ENCODE results near the gene PSENEN. TPM values are rescaled to one million over a fixed set of nuclear protein-coding genes. Genes with fewer than 3 reads are reported as not detected.
A peak's percentile ranks its signal among the peaks of the same experiment; 100 is the strongest.

The PSENEN gene
- total RNA-seq, 8 experiments from 2014 or later, result 56.4 to 142 (median 84.7) TPM

GRCh38 chr19:35780058-35780457 lies 34.6 kb downstream of the PSENEN start:
- 90 to 100% (median 95%) methylated on average over 2 to 6 of the region's 16 CpGs; no CpG with 5 or more reads in 6 of the 10 experiments for WGBS, 10 experiments
- ATAC-seq (replicated peaks in 6 of 8), result no peak
- in situ Hi-C loops (cut with MboI; ENCODE audit: low pct_unique_long_range_greater_than_20kb in 2 of 9, low sequenced_read_pairs in 9 of 9, unreplicated experiment in 9 of 9), result no loop called here
- Histone ChIP-seq H3K27ac (no peak overlapping the region), H3K4me3 (no peak overlapping the region), H3K4me1 (replicated peaks in 1 of 2) (peaks cover 17% of the 10 kb centered on the region in 2 donors)

GRCh38 chr19:35780717-35781116 lies 35.3 kb downstream of the PSENEN start:
- no peak for ATAC-seq (replicated peaks in 6 of 8)
- in situ Hi-C loops (cut with MboI; ENCODE audit: low pct_unique_long_range_greater_than_20kb in 2 of 9, low sequenced_read_pairs in 9 of 9, unreplicated experiment in 9 of 9), result no loop called here
- no CpG with 5 or more reads among the region's 20 CpGs for WGBS, 10 experiments

GRCh38 chr19:35781650-35782049 lies 36.2 kb downstream of the PSENEN start:
- ATAC-seq (replicated peaks in 6 of 8), result no peak
- WGBS, 10 experiments, result 20 to 100% (median 50%) methylated on average over 1 to 2 of the region's 9 CpGs; no CpG with 5 or more reads in 6 of the 10 experiments
- no peak overlapping the region for H3K4me3 ChIP-seq
- no peak overlapping the region for H3K27ac ChIP-seq
- in situ Hi-C loops (cut with MboI; ENCODE audit: low pct_unique_long_range_greater_than_20kb in 2 of 9, low sequenced_read_pairs in 9 of 9, unreplicated experiment in 9 of 9), result no loop called here
- peaks cover 11 to 12% of the 10 kb centered on the region in 2 donors for H3K4me1 ChIP-seq (replicated peaks in 1 of 2)

More at GRCh38 chr19:35780717-35781116, 35.3 kb downstream of the PSENEN start:
- H3K27ac ChIP-seq, result no peak overlapping the region
- H3K4me3 ChIP-seq, result no peak overlapping the region
- peaks cover 17% of the 10 kb centered on the region in 2 donors for H3K4me1 ChIP-seq (replicated peaks in 1 of 2)

DNA sequence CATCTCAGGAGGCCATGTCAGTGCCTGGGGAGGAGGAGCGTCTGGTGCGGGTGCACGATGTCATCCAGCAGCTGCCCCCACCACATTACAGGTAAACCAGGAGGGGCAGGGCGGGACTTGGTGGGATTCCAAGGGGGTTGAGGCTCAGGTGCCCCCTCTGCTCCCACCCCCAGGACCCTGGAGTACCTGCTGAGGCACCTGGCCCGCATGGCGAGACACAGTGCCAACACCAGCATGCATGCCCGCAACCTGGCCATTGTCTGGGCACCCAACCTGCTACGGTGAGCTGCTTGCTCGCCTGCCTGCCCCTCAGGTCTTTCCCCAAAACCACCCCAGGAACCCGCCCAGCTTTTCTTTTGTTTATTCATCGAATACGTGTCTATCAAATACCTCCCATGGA lies 37.1 kb downstream of the PSENEN start:
- H3K4me1 ChIP-seq (replicated peaks in 1 of 2), result peaks cover 2 to 3% of the 10 kb centered on the region in 2 donors
- in situ Hi-C loops (cut with MboI; ENCODE audit: low pct_unique_long_range_greater_than_20kb in 2 of 9, low sequenced_read_pairs in 9 of 9, unreplicated experiment in 9 of 9), result no loop called here
- no peak for ATAC-seq (replicated peaks in 6 of 8)
- no peak overlapping the region for H3K27ac ChIP-seq
- 90 to 100% methylated on average over 2 to 3 of the region's 12 CpGs; no CpG with 5 or more reads in 8 of the 10 experiments for WGBS, 10 experiments
- H3K4me3 ChIP-seq, result no peak overlapping the region

GRCh38 chr19:35783469-35784434 lies 38.3 kb downstream of the PSENEN start:
- Histone ChIP-seq H3K27ac (no peak overlapping the region), H3K4me3 (no peak overlapping the region), H3K4me1 (replicated peaks in 1 of 2) (no peaks in the 10 kb centered on the region)
- in situ Hi-C loops (cut with MboI; ENCODE audit: low pct_unique_long_range_greater_than_20kb in 2 of 9, low sequenced_read_pairs in 9 of 9, unreplicated experiment in 9 of 9), result no loop called here
- peak in 3 of 8 experiments; percentile 19 to 26 (median 20) for ATAC-seq (replicated peaks in 6 of 8)
- 70 to 100% (median 90%) methylated on average over 1 to 8 of the region's 28 CpGs; no CpG with 5 or more reads in 4 of the 10 experiments for WGBS, 10 experiments

DNA sequence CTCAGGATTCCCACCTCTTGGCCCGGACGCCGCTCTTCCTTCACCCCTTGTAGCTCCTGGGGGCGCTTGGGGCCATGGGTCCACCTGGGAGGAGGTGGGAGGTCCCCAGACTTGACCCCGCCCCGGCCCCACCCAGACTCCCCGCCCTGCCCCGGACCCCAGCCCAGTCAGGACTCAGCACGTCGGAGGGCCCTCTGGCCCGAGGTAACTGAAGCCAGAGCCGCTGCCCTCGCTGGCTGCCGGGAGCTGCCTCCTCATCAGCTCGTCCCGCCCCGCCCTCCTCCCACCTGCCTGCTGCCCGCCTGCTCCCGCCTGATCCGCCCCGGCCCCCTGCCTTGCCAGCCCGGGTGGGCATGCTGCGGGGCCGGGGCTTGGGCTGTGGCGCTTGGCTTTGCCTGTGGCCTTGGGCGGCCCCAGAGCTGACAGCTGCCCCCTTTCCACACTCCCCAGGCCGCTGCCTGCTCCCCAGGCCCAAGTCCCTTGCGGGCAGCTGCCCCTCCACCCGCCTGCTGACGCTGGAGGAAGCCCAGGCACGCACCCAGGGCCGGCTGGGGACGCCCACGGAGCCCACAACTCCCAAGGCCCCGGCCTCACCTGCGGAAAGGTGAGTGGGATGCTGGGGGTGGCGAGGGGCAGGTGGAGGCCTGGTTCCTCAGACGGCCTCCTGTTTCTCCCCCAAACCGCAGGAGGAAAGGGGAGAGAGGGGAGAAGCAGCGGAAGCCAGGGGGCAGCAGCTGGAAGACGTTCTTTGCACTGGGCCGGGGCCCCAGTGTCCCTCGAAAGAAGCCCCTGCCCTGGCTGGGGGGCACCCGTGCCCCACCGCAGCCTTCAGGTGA lies 39.3 kb downstream of the PSENEN start:
- Histone ChIP-seq H3K4me1 (replicated peaks in 1 of 2) (no peaks in the 10 kb centered on the region), H3K27ac (no peak overlapping the region), H3K4me3 (no peak overlapping the region)
- ATAC-seq (replicated peaks in 6 of 8), result no peak
- 50 to 100% methylated on average over 1 of the region's 45 CpGs; no CpG with 5 or more reads in 8 of the 10 experiments for WGBS, 10 experiments
- in situ Hi-C loops (cut with MboI; ENCODE audit: low pct_unique_long_range_greater_than_20kb in 2 of 9, low sequenced_read_pairs in 9 of 9, unreplicated experiment in 9 of 9), result no loop called here

DNA sequence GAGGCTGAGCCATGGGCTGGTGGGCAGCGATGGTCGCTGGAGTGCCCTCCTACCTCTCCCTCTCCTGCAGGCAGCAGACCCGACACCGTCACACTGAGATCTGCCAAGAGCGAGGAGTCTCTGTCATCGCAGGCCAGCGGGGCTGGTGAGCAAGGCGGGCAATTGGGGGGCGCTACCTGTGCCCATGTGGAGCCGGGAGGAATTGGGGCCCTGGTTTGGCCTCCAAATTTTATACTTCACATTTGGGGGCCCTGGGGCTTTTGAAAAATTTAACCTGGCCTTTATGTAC lies 39.8 kb downstream of the PSENEN start:
- 57 to 100% (median 87%) methylated on average over 2 to 8 of the region's 10 CpGs; no CpG with 5 or more reads in 5 of the 10 experiments for WGBS, 10 experiments
- in situ Hi-C loops (cut with MboI; ENCODE audit: low pct_unique_long_range_greater_than_20kb in 2 of 9, low sequenced_read_pairs in 9 of 9, unreplicated experiment in 9 of 9), result no loop called here
- H3K4me3 ChIP-seq, result no peak overlapping the region
- H3K4me1 ChIP-seq (replicated peaks in 1 of 2), result no peaks in the 10 kb centered on the region
- H3K27ac ChIP-seq, result no peak overlapping the region
- ATAC-seq (replicated peaks in 6 of 8), result no peak

DNA sequence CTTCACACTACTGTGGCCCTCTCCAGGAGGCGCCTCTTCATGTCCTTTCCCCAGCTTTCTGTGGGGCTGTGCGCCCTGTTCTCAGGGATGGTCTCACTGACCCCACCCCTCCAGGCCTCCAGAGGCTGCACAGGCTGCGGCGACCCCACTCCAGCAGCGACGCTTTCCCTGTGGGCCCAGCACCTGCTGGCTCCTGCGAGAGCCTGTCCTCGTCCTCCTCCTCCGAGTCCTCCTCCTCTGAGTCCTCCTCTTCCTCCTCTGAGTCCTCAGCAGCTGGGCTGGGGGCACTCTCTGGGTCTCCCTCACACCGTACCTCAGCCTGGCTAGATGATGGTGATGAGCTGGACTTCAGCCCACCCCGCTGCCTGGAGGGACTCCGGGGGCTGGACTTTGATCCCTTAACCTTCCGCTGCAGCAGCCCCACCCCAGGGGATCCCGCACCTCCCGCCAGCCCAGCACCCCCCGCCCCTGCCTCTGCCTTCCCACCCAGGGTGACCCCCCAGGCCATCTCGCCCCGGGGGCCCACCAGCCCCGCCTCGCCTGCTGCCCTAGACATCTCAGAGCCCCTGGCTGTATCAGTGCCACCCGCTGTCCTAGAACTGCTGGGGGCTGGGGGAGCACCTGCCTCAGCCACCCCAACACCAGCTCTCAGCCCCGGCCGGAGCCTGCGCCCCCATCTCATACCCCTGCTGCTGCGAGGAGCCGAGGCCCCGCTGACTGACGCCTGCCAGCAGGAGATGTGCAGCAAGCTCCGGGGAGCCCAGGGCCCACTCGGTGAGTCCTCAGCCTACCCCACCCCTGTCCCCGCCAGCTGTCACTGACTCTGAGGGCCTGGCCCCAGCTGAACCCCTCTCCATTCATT lies 41.1 kb downstream of the PSENEN start:
- no peaks in the 10 kb centered on the region for H3K4me1 ChIP-seq (replicated peaks in 1 of 2)
- H3K27ac ChIP-seq, result no peak overlapping the region
- H3K4me3 ChIP-seq, result no peak overlapping the region
- ATAC-seq (replicated peaks in 6 of 8), result no peak
- WGBS, 10 experiments, result 81 to 100% (median 84%) methylated on average over 2 to 9 of the region's 31 CpGs; no CpG with 5 or more reads in 6 of the 10 experiments
- in situ Hi-C loops (cut with MboI; ENCODE audit: low pct_unique_long_range_greater_than_20kb in 2 of 9, low sequenced_read_pairs in 9 of 9, unreplicated experiment in 9 of 9), result no loop called here

GRCh38 chr19:35787227-35787799 lies 41.9 kb downstream of the PSENEN start:
- Histone ChIP-seq H3K4me1 (replicated peaks in 1 of 2) (no peaks in the 10 kb centered on the region), H3K27ac (no peak overlapping the region), H3K4me3 (no peak overlapping the region)
- WGBS, 10 experiments, result no CpG with 5 or more reads among the region's 15 CpGs
- no peak for ATAC-seq (replicated peaks in 6 of 8)
- in situ Hi-C loops (cut with MboI; ENCODE audit: low pct_unique_long_range_greater_than_20kb in 2 of 9, low sequenced_read_pairs in 9 of 9, unreplicated experiment in 9 of 9), result no loop called here

- Histone ChIP-seq H3K27ac (no peak overlapping the region), H3K4me1 (replicated peaks in 1 of 2) (no peaks in the 10 kb centered on the region), H3K4me3 (no peak overlapping the region)
- in situ Hi-C loops (cut with MboI; ENCODE audit: low pct_unique_long_range_greater_than_20kb in 2 of 9, low sequenced_read_pairs in 9 of 9, unreplicated experiment in 9 of 9), result no loop called here
- no peak for ATAC-seq (replicated peaks in 6 of 8)
- 43 to 71% (median 48%) methylated on average over 1 to 2 of the region's 12 CpGs; no CpG with 5 or more reads in 7 of the 10 experiments for WGBS, 10 experiments
Measured at GRCh38 chr19:35788205-35788960, 42.9 kb downstream of the PSENEN start.

DNA sequence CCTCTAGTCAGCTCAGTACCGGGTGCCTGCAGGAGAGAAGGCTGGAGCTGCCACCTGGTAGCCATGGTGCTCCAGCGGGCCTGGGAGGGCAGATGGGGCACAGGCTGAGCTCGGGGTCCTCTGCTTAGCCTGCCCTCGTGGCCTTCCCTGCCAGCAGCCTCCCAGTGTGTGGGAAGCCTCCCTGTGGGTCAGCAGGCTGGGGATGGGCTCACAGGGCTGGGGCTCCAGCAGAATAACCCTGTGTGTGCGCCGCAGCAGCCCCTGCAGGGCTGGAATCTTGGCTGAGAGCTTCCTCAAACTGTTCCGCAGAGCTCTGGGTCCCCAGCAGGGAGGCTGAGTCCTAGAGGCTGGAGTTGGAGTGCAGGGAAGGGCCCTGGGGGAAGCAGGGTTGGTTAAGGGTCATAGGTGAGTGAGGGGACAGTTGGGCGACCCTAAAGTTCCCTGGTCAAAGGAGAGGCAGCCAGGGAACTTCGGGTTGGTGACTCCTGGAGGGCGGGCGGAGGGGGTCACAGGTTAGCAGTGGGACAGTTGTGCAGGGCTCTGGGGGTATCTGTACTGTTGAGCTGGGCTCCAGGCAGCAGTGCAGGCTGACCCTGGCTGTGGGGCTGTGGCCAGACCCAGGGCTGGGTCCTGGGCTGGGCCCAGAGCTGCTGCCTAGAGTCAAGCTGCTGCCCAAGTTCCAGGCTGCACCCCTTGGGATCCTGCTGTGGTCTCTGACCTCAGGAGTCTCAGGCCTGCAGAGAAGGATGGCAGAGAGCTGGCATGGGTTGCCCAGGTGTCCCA lies 43.9 kb downstream of the PSENEN start:
- no peak overlapping the region for H3K27ac ChIP-seq
- no peaks in the 10 kb centered on the region for H3K4me1 ChIP-seq (replicated peaks in 1 of 2)
- ATAC-seq (replicated peaks in 6 of 8), result peak in 1 of 8 experiments; percentile 9
- in situ Hi-C loops (cut with MboI; ENCODE audit: low pct_unique_long_range_greater_than_20kb in 2 of 9, low sequenced_read_pairs in 9 of 9, unreplicated experiment in 9 of 9), result no loop called here
- 53 to 79% (median 68%) methylated on average over 1 to 4 of the region's 11 CpGs; no CpG with 5 or more reads in 6 of the 10 experiments for WGBS, 10 experiments
- no peak overlapping the region for H3K4me3 ChIP-seq

Data from motor neuron (in vitro differentiated cells).